Panc1 (cell line): ENCODE data around the gene CLCN6. TPM values are rescaled to one million over a fixed set of nuclear protein-coding genes. Genes with fewer than 3 reads are reported as not detected.

Experiments
- ATAC-seq: fragments of 200-7000 bp; cut with Tn5 transposase; 2 replicates; pipeline ENCODE4 v1.9.1; 2020; ENCODE audit warnings: mild to moderate bottlenecking, moderate library complexity
- BruUV-seq: library from RNA; stranded (reverse); fragments of 400-500 nt; replicated peaks from 2 replicates; lab custom pipeline; 2021; lab: Mats Ljungman, UMichigan
- CTCF ChIA-PET: fragments of 300-600 bp; sonication (Branson Sonifier 250); formaldehyde crosslinking; loops from one replicate; lab custom pipeline; 2022; ENCODE audit warnings: antibody characterized with exemption; lab: Charles Lee
- POLR2A ChIA-PET: fragments of 300-600 bp; sonication (Branson Sonifier 250); formaldehyde crosslinking; loops from one replicate; lab custom pipeline; 2022; ENCODE audit warnings: antibody characterized with exemption; lab: Charles Lee
- DNase-seq: peaks from one replicate; pipeline ENCODE4 v3.0.0-alpha.2; 2010; ENCODE audit warnings: low read depth, low spot score
- H3K27ac ChIP-seq: 2 replicates; pipeline ENCODE4 v1.5.1; 2011; ENCODE audit warnings: mild to moderate bottlenecking, low read length, inconsistent platforms
- H3K27me3 ChIP-seq: fragments of 200-500 bp; sonication (Bioruptor generic); 2 replicates; pipeline ENCODE4 v1.6.0; 2014; ENCODE audit warnings: low read length, inconsistent platforms; ENCODE audit not compliant: control insufficient read depth, insufficient read depth
- H3K36me3 ChIP-seq: fragments of 200-500 bp; sonication (Bioruptor generic); 2 replicates; pipeline ENCODE4 v1.5.1; 2014; ENCODE audit warnings: inconsistent platforms, mild to moderate bottlenecking, low read length, moderate library complexity; ENCODE audit not compliant: control insufficient read depth, insufficient read depth
- H3K4me1 ChIP-seq: 2 replicates; pipeline ENCODE4 v1.5.1; 2011; ENCODE audit warnings: inconsistent platforms, mild to moderate bottlenecking, low read length, moderate library complexity; ENCODE audit not compliant: control insufficient read depth, insufficient read depth
- H3K4me3 ChIP-seq, 2 experiments: 2 replicates each; pipeline ENCODE4 v1.5.1; 2011 to 2012; ENCODE audit warnings: low read depth in 2 of 2, low read length in 2 of 2, mild to moderate bottlenecking in 2 of 2, inconsistent platforms in 1 of 2, moderate library complexity in 1 of 2
- H3K9me3 ChIP-seq: fragments of 200-500 bp; sonication (Bioruptor generic); 2 replicates; pipeline ENCODE4 v1.5.1; 2014; ENCODE audit warnings: low read depth, mild to moderate bottlenecking, inconsistent platforms, low read length, moderate library complexity; ENCODE audit not compliant: control insufficient read depth, insufficient read depth
- POLR2AphosphoS5 ChIP-seq: IDR thresholded peaks from 2 replicates; pipeline ENCODE4 v1.6.1; 2012; ENCODE audit warnings: mild to moderate bottlenecking, low read depth, low read length, moderate library complexity
- REST ChIP-seq, 2 experiments: IDR thresholded peaks; 2 replicates each; pipeline ENCODE4 v1.6.1; 2011 to 2012; ENCODE audit warnings: low read depth in 2 of 2, control low read depth in 1 of 2, low read length in 1 of 2, mild to moderate bottlenecking in 1 of 2, moderate library complexity in 1 of 2; ENCODE audit not compliant: insufficient read depth in 1 of 2
- SIN3A ChIP-seq: IDR thresholded peaks from 2 replicates; pipeline ENCODE4 v1.6.1; 2012; ENCODE audit warnings: low read depth, mild to moderate bottlenecking, low read length, moderate library complexity, borderline replicate concordance; ENCODE audit not compliant: insufficient read depth
- in situ Hi-C: cut with HindIII; loops from 2 replicates; pipeline ENCODE4 v1.10.0; 2016; ENCODE audit warnings: low sequenced_read_pairs, low pct_unique_long_range_greater_than_20kb
- intact Hi-C: fragments of 100-400 bp; cut with micrococcal nuclease; formaldehyde crosslinking; loops from one replicate; pipeline ENCODE4 v1.10.0; 2022; ENCODE audit not compliant: unreplicated experiment
- total RNA-seq: library from RNA; stranded (reverse); gene quantifications from one replicate; pipeline ENCODE4 v1.2.1, GENCODE V29; 2021; ENCODE audit not compliant: unreplicated experiment
- TF ChIP-seq, protein P1 (sequence below): fragments of 450-650 bp; IDR thresholded peaks from 2 replicates; pipeline ENCODE4 v1.5.1; 2017; ENCODE audit warnings: mild to moderate bottlenecking

CLCN6 gene
- total RNA-seq, 1 experiment from 2014 or later: 23.6 TPM

DNA sequence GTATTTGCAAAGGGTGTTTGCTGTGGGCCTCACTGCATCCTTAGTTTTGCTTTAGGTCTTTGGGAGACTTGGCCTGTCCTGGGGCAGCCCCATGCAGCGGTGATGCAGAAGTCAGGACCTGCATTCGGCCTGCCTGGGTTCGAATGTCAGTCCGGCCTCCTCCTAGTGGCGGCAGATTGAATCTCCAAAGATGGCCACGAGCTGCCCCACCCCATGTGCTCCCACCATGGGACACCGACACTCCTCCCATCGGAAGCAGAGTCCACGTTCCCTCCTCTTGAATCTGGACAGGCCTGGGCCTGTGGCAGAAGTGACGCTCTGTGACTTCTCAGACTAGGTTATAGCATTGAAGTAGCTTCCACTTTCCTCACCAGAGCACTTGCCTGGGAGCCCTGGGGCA lies 69.1 kb downstream of the CLCN6 start:
- no peaks in the 10 kb centered on the region; the same call in 1 of the 2 replicates for H3K27me3 ChIP-seq
- H3K4me1 ChIP-seq: no peaks in the 10 kb centered on the region
- no peak for TF ChIP-seq SIN3A
- no peak for TF ChIP-seq POLR2AphosphoS5
- TF ChIP-seq, protein P1, sequence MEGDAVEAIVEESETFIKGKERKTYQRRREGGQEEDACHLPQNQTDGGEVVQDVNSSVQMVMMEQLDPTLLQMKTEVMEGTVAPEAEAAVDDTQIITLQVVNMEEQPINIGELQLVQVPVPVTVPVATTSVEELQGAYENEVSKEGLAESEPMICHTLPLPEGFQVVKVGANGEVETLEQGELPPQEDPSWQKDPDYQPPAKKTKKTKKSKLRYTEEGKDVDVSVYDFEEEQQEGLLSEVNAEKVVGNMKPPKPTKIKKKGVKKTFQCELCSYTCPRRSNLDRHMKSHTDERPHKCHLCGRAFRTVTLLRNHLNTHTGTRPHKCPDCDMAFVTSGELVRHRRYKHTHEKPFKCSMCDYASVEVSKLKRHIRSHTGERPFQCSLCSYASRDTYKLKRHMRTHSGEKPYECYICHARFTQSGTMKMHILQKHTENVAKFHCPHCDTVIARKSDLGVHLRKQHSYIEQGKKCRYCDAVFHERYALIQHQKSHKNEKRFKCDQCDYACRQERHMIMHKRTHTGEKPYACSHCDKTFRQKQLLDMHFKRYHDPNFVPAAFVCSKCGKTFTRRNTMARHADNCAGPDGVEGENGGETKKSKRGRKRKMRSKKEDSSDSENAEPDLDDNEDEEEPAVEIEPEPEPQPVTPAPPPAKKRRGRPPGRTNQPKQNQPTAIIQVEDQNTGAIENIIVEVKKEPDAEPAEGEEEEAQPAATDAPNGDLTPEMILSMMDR: no peak
- no peak overlapping the region for H3K27ac ChIP-seq
- no peak for DNase-seq
- no TSS peak for BruUV-seq
- in situ Hi-C loops: no loop called here
- ChIA-PET POLR2A (no interaction called here), CTCF (no interaction called here)
- no peaks in the 10 kb centered on the region for H3K9me3 ChIP-seq
- intact Hi-C loops: no loop called here
- no peaks in the 10 kb centered on the region for H3K36me3 ChIP-seq
- H3K4me3 ChIP-seq: no peak overlapping the region
- no peak for ATAC-seq

DNA sequence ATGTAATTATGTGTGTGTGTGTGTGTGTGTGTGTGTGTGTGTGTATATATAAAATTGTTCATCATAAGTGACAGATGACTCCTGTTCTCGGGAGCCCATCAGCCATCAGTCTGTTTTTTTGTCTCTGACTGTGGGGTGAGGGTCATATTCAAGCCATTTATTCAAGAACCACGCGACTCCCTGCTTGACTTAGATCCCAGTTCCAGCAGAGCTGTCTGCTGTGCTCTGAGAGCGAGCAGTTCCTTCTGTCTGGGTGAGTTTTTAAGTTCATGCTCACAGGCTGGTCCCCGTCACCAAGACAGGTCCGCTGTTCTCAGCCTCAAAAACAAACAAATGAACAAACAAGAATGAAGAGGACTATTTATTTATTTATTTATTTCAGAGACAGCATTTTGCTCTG lies 71.1 kb downstream of the CLCN6 start:
- ChIA-PET POLR2A (interaction anchor here (0.6 kb wide), 1 partner anchor 213 kb away, joined by 6 read pairs; no protein-coding TSS in a partner anchor), CTCF (no interaction called here)
- Histone ChIP-seq H3K27ac (no peak overlapping the region), H3K4me3 (no peak overlapping the region), H3K9me3 (no peaks in the 10 kb centered on the region), H3K36me3 (no peaks in the 10 kb centered on the region), H3K27me3 (no peaks in the 10 kb centered on the region; the same call in 1 of the 2 replicates), H3K4me1 (no peaks in the 10 kb centered on the region)
- DNase-seq (no peak), ATAC-seq (no peak)
- no peak for TF ChIP-seq REST (IDR thresholded peaks at IDR 0.05; ENCODE audit: insufficient read depth in 1 of 2, low read depth in 2 of 2, low read length in 1 of 2)
- TF ChIP-seq, protein P1: no peak
- in situ Hi-C loops: no loop called here
- intact Hi-C loops: no loop called here
- BruUV-seq: no TSS peak
